GM12892 (cell line): ENCODE data around the gene PNPLA6.

Experiments
- POLR2A ChIP-seq: IDR thresholded peaks from 2 replicates; pipeline ENCODE4 v1.6.1; 2011; ENCODE audit warnings: low read depth, low read length, control low read depth
- POLR2AphosphoS5 ChIP-seq: IDR thresholded peaks from 2 replicates; pipeline ENCODE4 v1.6.1; 2011; ENCODE audit warnings: low read depth, low read length, control low read depth
- TAF1 ChIP-seq: IDR thresholded peaks from 2 replicates; pipeline ENCODE4 v1.6.1; 2011; ENCODE audit warnings: low read depth, mild to moderate bottlenecking, control low read depth, low read length, borderline replicate concordance

- TF ChIP-seq POLR2AphosphoS5 (no peak), POLR2A (no peak), TAF1 (no peak)
Observed at GRCh38 chr19:7527516-7528191, 7.9 kb upstream of the PNPLA6 start.
